SK-N-SH (cell line): ENCODE data around the gene ZFX.
"Not testable (repeated sequence)": the region's sequence is repeated elsewhere in the genome, so short reads cannot be mapped to it uniquely, and the experiment has no call there.

Experiments
- CTCF ChIP-seq: fragments of 200-600 bp; sonication (generic); IDR thresholded peaks from 2 replicates; pipeline ENCODE4 v1.6.1; 2017; ENCODE audit warnings: antibody characterized with exemption, mild to moderate bottlenecking, moderate library complexity
- ELF1 ChIP-seq: IDR thresholded peaks from 2 replicates; pipeline ENCODE4 v1.4.0; 2012
- SMC3 ChIP-seq: IDR thresholded peaks from 2 replicates; pipeline ENCODE4 v1.6.1; 2012; ENCODE audit warnings: low read depth, low read length, improper control_type of control experiment
- TAF1 ChIP-seq: IDR thresholded peaks from 2 replicates; pipeline ENCODE4 v1.6.1; 2012; ENCODE audit warnings: low read depth, mild to moderate bottlenecking, low read length, moderate library complexity, borderline replicate concordance

GRCh38 chrX:24155747-24156146, 6.2 kb downstream of the ZFX start:
- not testable (repeated sequence) for TF ChIP-seq CTCF, TAF1, SMC3, ELF1
